GM12878 (cell line): ENCODE results near the gene RANBP9. TPM values are rescaled to one million over a fixed set of nuclear protein-coding genes. Genes with fewer than 3 reads are reported as not detected.

Experiments
- ATAC-seq: fragments of 200-7000 bp; cut with Tn5 transposase; 3 replicates; pipeline ENCODE4 v1.9.1; 2020; ENCODE audit warnings: mild to moderate bottlenecking, moderate library complexity
- BruUV-seq: library from RNA; stranded (reverse); fragments of 400-500 nt; replicated peaks from 2 replicates; lab custom pipeline; 2021; lab: Mats Ljungman, UMichigan
- CTCF ChIA-PET: fragments of 300-600 bp; sonication (Branson Sonifier 250); formaldehyde crosslinking; extraction: SDS; loops from one replicate; lab custom pipeline; 2021; ENCODE audit warnings: inconsistent platforms; lab: Yijun Ruan, JAX
- POLR2A ChIA-PET: fragments of 350-600 bp; formaldehyde crosslinking; extraction: SDS; loops from one replicate; lab custom pipeline; 2021; ENCODE audit warnings: inconsistent platforms; lab: Charles Lee
- RAD21 ChIA-PET: fragments of 300-600 bp; sonication (Branson Sonifier 250); formaldehyde crosslinking; loops from one replicate; lab custom pipeline; 2023; ENCODE audit warnings: antibody characterized with exemption; ENCODE audit not compliant: unreplicated experiment; lab: Charles Lee
- SMC1A ChIA-PET: fragments of 300-600 bp; sonication (Branson Sonifier 250); formaldehyde crosslinking; loops from one replicate; lab custom pipeline; 2023; ENCODE audit not compliant: unreplicated experiment, uncharacterized antibody; lab: Charles Lee
- DNase-seq: peaks from one replicate; pipeline ENCODE4 v3.0.0-alpha.2; 2011; ENCODE audit warnings: low read depth, low spot score
- FAIRE-seq: peaks from 3 replicates; lab custom pipeline; 2011; peaks lifted over from hg19 to GRCh38; lab: Jason Lieb, UNC
- H2AFZ ChIP-seq: 2 replicates; pipeline ENCODE4 v1.6.0; 2011; ENCODE audit warnings: low read depth, low read length, control low read depth; ENCODE audit not compliant: control insufficient read depth
- H3K27ac ChIP-seq: 2 replicates; pipeline ENCODE4 v1.5.1; 2011; ENCODE audit warnings: control low read depth; ENCODE audit not compliant: control insufficient read depth, insufficient read depth
- H3K27me3 ChIP-seq, 2 experiments: replicated peaks in 1 of 2; 2 replicates each; pipeline versions ENCODE4 v1.6.0 to v1.6.1; 2011; ENCODE audit warnings: low read length in 1 of 2; ENCODE audit not compliant: control insufficient read depth in 2 of 2, insufficient read depth in 2 of 2
- H3K36me3 ChIP-seq, 2 experiments: 2 replicates each; pipeline ENCODE4 v1.5.1; 2011; ENCODE audit warnings: low read length in 1 of 2; ENCODE audit not compliant: control insufficient read depth in 2 of 2, insufficient read depth in 2 of 2
- H3K4me1 ChIP-seq: 2 replicates; pipeline ENCODE4 v1.6.1; 2011; ENCODE audit warnings: mild to moderate bottlenecking, low read length, moderate library complexity, mixed read lengths; ENCODE audit not compliant: control insufficient read depth, insufficient read depth
- H3K4me2 ChIP-seq: 2 replicates; pipeline ENCODE4 v1.6.0; 2011; ENCODE audit warnings: control low read depth; ENCODE audit not compliant: control insufficient read depth, insufficient read depth
- H3K4me3 ChIP-seq: fragments of 200-600 bp; sonication (generic); 2 replicates; pipeline ENCODE4 v1.5.1; 2016
- H3K79me2 ChIP-seq: 2 replicates; pipeline ENCODE4 v1.6.0; 2011; ENCODE audit warnings: low read length; ENCODE audit not compliant: control insufficient read depth, insufficient read depth
- H3K9ac ChIP-seq: 2 replicates; pipeline ENCODE4 v1.8.0; 2011; ENCODE audit warnings: low read length, control low read depth, mixed read lengths; ENCODE audit not compliant: control insufficient read depth, insufficient read depth
- H3K9me3 ChIP-seq: replicated peaks from 3 replicates; pipeline ENCODE4 v1.5.1; 2011; ENCODE audit warnings: mild to moderate bottlenecking, low read length; ENCODE audit not compliant: control insufficient read depth, insufficient read depth
- H4K20me1 ChIP-seq: 2 replicates; pipeline ENCODE4 v1.6.0; 2011; ENCODE audit not compliant: control insufficient read depth, insufficient read depth
- BCL11A ChIP-seq: IDR thresholded peaks from 2 replicates; pipeline ENCODE4 v1.6.1; 2011; ENCODE audit warnings: low read depth, low read length
- CBX3 ChIP-seq: fragments of 200-600 bp; sonication (generic); IDR thresholded peaks from 2 replicates; pipeline ENCODE4 v1.6.1; 2016; ENCODE audit warnings: low read depth, borderline replicate concordance
- E2F4 ChIP-seq: IDR thresholded peaks from 2 replicates; pipeline ENCODE4 v1.6.1; 2012; ENCODE audit warnings: low read depth, low read length, improper control_type of control experiment
- FOXM1 ChIP-seq: IDR thresholded peaks from 2 replicates; pipeline ENCODE4 v1.6.1; 2012; ENCODE audit warnings: low read depth, mild to moderate bottlenecking, inconsistent platforms, low read length, moderate library complexity
- GABPA ChIP-seq: IDR thresholded peaks from 2 replicates; pipeline ENCODE4 v1.6.1; 2014; ENCODE audit warnings: antibody characterized with exemption, low read depth, mild to moderate bottlenecking, inconsistent platforms
- HDAC2 ChIP-seq: fragments of 200-600 bp; sonication (generic); IDR thresholded peaks from 2 replicates; pipeline ENCODE4 v1.6.1; 2017
- JUNB ChIP-seq: IDR thresholded peaks from 2 replicates; pipeline ENCODE4 v1.6.1; 2016; ENCODE audit warnings: antibody characterized with exemption, mild to moderate bottlenecking
- KDM1A ChIP-seq: fragments of 200-600 bp; sonication (generic); IDR thresholded peaks from 2 replicates; pipeline ENCODE4 v1.6.1; 2016; ENCODE audit warnings: borderline replicate concordance
- MAX ChIP-seq: IDR thresholded peaks from 2 replicates; pipeline ENCODE4 v1.6.1; 2012; ENCODE audit warnings: low read depth, low read length, improper control_type of control experiment
- MTA2 ChIP-seq: fragments of 450-650 bp; IDR thresholded peaks from 2 replicates; pipeline ENCODE4 v1.6.1; 2016; ENCODE audit warnings: low read depth, mild to moderate bottlenecking, moderate library complexity
- MYB ChIP-seq: fragments of 150-350 bp; IDR thresholded peaks from 2 replicates; pipeline ENCODE4 v1.6.1; 2014; ENCODE audit warnings: mild to moderate bottlenecking, low read depth, low read length, borderline replicate concordance
- MYC ChIP-seq: IDR thresholded peaks from 2 replicates; pipeline ENCODE4 v1.6.1; 2011; ENCODE audit warnings: mild to moderate bottlenecking, low read length, moderate library complexity, inconsistent platforms; ENCODE audit not compliant: insufficient read depth, insufficient replicate concordance, insufficient read length, severe bottlenecking
- NRF1 ChIP-seq: conservative IDR thresholded peaks from 2 replicates; pipeline ENCODE4 v1.6.1; 2011; ENCODE audit warnings: mild to moderate bottlenecking, low read depth, low read length, improper control_type of control experiment
- RBBP5 ChIP-seq: fragments of 200-600 bp; sonication (generic); conservative IDR thresholded peaks from 2 replicates; pipeline ENCODE4 v1.6.1; 2016
- RCOR1 ChIP-seq: conservative IDR thresholded peaks from 2 replicates; pipeline ENCODE4 v1.6.1; 2012; ENCODE audit warnings: low read depth, low read length, improper control_type of control experiment
- RUNX3 ChIP-seq: IDR thresholded peaks from 2 replicates; pipeline ENCODE4 v1.6.1; 2012; ENCODE audit warnings: low read length, inconsistent platforms
- SMC3 ChIP-seq: IDR thresholded peaks from 2 replicates; pipeline ENCODE4 v1.6.1; 2011; ENCODE audit warnings: low read length, improper control_type of control experiment, borderline replicate concordance
- SREBF1 ChIP-seq: IDR thresholded peaks from 2 replicates; pipeline ENCODE4 v1.6.1; 2012; ENCODE audit warnings: mild to moderate bottlenecking, low read length
- TBL1XR1 ChIP-seq: IDR thresholded peaks from 2 replicates; pipeline ENCODE4 v1.6.1; 2012; ENCODE audit warnings: low read depth, low read length, improper control_type of control experiment
- WGBS: methylation state at CpG from one replicate; pipeline ENCODE4 v1.1.6; 2016; ENCODE audit warnings: low lambda C conversion rate; ENCODE audit not compliant: insufficient replicate concordance, insufficient coverage; ENCODE audit errors: missing lambda C conversion rate; 5-methylcytosine and 5-hydroxymethylcytosine counted together
- in situ Hi-C: fragments of 300-500 bp; cut with MboI; formaldehyde crosslinking; loops from 9 replicates; pipeline ENCODE4 v1.14.3; 2018; ENCODE audit warnings: mixed read lengths
- intact Hi-C: fragments of 100-400 bp; cut with micrococcal nuclease; formaldehyde crosslinking; loops from one replicate; pipeline ENCODE4 v1.14.2; 2022; ENCODE audit not compliant: unreplicated experiment
- polyA plus RNA-seq, 11 experiments: library from polyadenylated mRNA; depleted of rRNA in 4 of 11; unstranded in 6 of 11; stranded (reverse) in 5 of 11; fragments of >200 nt; fragmentation: Nextera tagmentation in 4 of 11; fragmentation: Illumina TruSeq in 1 of 11; extraction: Ambion mirVana in 4 of 11; extraction: Trizol in 1 of 11; gene quantifications; 1 replicate in 1 of 11; 2 replicates in 10 of 11; pipeline versions ENCODE4 v1.2.1 to v1.2.3, GENCODE V29; 2011 to 2016; ENCODE audit warnings: inconsistent platforms in 2 of 11, missing spikeins in 2 of 11, low read depth in 1 of 11
- total RNA-seq, 4 experiments: library from RNA; depleted of rRNA in 3 of 4; stranded (reverse); fragments of >200 nt in 3 of 4; fragmentation: Illumina TruSeq in 1 of 4; extraction: Trizol in 1 of 4; gene quantifications; 2 replicates each; pipeline versions ENCODE4 v1.2.1 to v1.2.3, GENCODE V29; 2013 to 2021
- TF ChIP-seq, protein P1 (sequence below): IDR thresholded peaks from 2 replicates; pipeline ENCODE4 v1.6.1; 2012; ENCODE audit warnings: mild to moderate bottlenecking, low read depth, low read length

Gene RANBP9
- total and polyA plus RNA-seq, 10 of the 15 experiments (the other 5 are each of a cell fraction or from before 2014, with no cell fraction given), result 3.7 to 43.1 (median 16.2) TPM

DNA sequence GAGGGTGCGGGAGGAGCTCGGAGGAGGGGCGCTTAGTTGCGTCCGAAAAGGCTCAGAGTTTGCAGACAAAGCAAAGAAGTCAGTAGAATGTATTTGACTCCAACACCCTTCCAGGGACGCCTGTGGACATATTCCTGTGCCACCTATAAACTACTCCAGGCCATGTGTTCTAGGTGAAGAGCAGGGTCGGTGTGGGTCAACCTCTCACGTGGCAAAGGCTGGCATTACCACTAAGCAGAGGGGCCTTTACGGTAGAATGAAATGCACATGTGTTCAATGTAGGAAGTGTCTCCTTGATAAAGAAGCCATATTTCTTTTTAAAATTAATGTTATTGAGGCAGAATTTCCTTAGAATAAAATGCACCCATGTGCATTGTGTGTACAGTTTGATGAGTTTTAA, 121.8 kb downstream of the RANBP9 start (continued):
- no peak for TF ChIP-seq BCL11A
- no peak for TF ChIP-seq SREBF1

GRCh38 chr6:13586603-13587542, 124.8 kb downstream of the RANBP9 start:
- no peaks in the 10 kb centered on the region for H3K27me3 ChIP-seq
- H3K4me1 ChIP-seq, result no peaks in the 10 kb centered on the region
- in situ Hi-C loops (no loop called here), intact Hi-C loops (no loop called here)
- H3K79me2 ChIP-seq, result no peaks in the 10 kb centered on the region
- H3K4me3 ChIP-seq, result no peak overlapping the region
- ChIA-PET CTCF (interaction anchor here (1.3 kb wide), 1 partner anchor 12 kb away, joined by 4 read pairs; the partner anchor contains the start of gene SIRT5), SMC1A (interaction anchor here (0.6 kb wide), 1 partner anchor 229 kb away, joined by 3 read pairs; no protein-coding TSS in a partner anchor), RAD21 (no interaction called here), POLR2A (no interaction called here)
- H2AFZ ChIP-seq, result no peak overlapping the region
- ATAC-seq, result no peak
- 97% methylated on average over 7 of the region's 7 CpGs for WGBS
- no TSS peak for BruUV-seq
- no peaks in the 10 kb centered on the region for H3K9me3 ChIP-seq
- no peak overlapping the region for H3K27ac ChIP-seq
- FAIRE-seq, result no peak
- H4K20me1 ChIP-seq, result no peaks in the 10 kb centered on the region
- H3K9ac ChIP-seq, result no peak overlapping the region
- peaks cover 0 to 10% of the 10 kb centered on the region in 2 experiments; a peak in 2 of 4 replicates for H3K36me3 ChIP-seq
- DNase-seq, result no peak
- H3K4me2 ChIP-seq, result no peak overlapping the region
- TF ChIP-seq NRF1 (no peak), MYC (no peak), JUNB (no peak), RCOR1 (no peak), MYB (no peak), CBX3 (no peak), RBBP5 (no peak), SMC3 (no peak), FOXM1 (no peak), TBL1XR1 (no peak), KDM1A (no peak), MTA2 (no peak), E2F4 (no peak), GABPA (no peak), RUNX3 (no peak), MAX (no peak), HDAC2 (no peak)
- TF ChIP-seq, protein P1, sequence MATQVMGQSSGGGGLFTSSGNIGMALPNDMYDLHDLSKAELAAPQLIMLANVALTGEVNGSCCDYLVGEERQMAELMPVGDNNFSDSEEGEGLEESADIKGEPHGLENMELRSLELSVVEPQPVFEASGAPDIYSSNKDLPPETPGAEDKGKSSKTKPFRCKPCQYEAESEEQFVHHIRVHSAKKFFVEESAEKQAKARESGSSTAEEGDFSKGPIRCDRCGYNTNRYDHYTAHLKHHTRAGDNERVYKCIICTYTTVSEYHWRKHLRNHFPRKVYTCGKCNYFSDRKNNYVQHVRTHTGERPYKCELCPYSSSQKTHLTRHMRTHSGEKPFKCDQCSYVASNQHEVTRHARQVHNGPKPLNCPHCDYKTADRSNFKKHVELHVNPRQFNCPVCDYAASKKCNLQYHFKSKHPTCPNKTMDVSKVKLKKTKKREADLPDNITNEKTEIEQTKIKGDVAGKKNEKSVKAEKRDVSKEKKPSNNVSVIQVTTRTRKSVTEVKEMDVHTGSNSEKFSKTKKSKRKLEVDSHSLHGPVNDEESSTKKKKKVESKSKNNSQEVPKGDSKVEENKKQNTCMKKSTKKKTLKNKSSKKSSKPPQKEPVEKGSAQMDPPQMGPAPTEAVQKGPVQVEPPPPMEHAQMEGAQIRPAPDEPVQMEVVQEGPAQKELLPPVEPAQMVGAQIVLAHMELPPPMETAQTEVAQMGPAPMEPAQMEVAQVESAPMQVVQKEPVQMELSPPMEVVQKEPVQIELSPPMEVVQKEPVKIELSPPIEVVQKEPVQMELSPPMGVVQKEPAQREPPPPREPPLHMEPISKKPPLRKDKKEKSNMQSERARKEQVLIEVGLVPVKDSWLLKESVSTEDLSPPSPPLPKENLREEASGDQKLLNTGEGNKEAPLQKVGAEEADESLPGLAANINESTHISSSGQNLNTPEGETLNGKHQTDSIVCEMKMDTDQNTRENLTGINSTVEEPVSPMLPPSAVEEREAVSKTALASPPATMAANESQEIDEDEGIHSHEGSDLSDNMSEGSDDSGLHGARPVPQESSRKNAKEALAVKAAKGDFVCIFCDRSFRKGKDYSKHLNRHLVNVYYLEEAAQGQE, result no peak
